Retina (tissue), 1 donor: ENCODE results near the gene EFNA1.
"Not testable (repeated sequence)": the region's sequence is repeated elsewhere in the genome, so short reads cannot be mapped to it uniquely, and the experiment has no call there.

Experiments used
- DNase-seq: peaks from one replicate; pipeline ENCODE4 v3.0.0-alpha.2; 2016

EFNA1 gene

GRCh38 chr1:155125946-155126555 is 1.6 kb upstream of the EFNA1 start:
- peak; percentile 74 for DNase-seq

DNA sequence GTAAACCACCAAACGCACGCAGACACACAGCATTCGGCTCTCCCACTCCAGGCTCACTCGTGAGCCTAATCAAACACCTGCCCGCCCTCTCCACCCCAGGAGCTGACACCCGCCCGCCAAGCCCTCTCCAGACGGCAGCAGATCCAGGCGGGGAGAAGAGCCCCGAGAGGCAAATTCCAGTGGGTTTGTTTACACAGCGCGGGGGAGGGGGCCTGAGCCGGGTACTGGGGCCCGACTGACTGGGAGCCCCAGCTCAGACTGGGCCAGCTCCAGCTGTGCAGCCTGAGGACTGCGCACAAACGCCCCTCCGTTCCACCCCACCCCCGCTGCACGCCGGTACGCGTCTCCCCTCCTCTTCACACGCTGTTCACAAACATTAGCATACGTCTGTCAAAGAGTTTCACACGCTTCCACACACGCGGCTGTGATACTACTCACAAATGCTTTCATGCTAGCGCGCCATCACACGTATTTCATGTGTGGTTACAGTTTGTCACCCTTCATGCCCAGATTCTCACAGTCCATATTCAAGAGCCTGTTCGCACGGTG is 1.0 kb upstream of the EFNA1 start:
- DNase-seq: peak; percentile 75

DNA sequence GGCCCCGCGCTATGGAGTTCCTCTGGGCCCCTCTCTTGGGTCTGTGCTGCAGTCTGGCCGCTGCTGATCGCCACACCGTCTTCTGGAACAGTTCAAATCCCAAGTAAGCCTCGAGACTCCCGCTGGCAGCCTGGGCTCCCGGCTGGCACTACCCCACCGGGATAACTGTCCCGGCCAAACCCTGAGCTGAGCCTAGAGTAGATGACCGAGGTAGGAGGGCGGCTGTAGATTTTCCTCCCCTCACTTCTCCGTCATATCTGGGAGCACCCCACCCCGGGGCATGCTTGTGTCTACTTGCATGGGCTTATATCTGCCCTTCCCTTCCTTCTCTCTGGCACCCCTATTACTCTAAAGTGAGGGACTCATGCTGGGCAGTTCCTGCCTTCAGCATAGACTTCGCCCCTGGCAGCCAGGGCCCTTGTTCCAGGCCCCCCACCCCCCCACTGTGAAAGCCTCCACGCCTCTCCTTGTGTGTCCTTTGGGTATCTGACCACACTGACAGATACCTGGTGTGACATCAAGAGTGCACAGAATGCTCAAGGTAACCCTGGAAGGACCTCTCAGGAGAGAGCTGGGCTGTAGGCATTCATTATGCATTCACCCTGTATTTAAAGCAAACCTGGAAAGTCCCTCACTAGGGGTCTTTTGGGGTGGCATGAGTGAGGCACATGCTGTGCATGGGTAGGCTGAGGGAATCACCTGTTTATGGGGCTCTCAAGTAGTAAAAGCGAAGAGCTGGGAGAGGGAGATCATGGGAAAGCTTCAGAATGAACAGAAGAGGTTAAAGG is 485 bp downstream of the EFNA1 start:
- peak; percentile 59 for DNase-seq

- peak; percentile 24 for DNase-seq
These were observed 1.2 kb downstream of the EFNA1 start for GRCh38 chr1:155128755-155129473.

GRCh38 chr1:155130272-155131006 is 2.8 kb downstream of the EFNA1 start:
- no peak for DNase-seq

DNA sequence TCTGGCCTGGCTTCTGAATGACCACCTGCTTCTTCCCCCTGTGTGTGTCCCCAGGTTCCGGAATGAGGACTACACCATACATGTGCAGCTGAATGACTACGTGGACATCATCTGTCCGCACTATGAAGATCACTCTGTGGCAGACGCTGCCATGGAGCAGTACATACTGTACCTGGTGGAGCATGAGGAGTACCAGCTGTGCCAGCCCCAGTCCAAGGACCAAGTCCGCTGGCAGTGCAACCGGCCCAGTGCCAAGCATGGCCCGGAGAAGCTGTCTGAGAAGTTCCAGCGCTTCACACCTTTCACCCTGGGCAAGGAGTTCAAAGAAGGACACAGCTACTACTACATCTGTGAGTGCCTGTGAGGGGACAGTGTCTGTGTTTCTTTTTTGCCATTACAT is 3.6 kb downstream of the EFNA1 start:
- no peak for DNase-seq

- no peak for DNase-seq
These were observed 4.2 kb downstream of the EFNA1 start for GRCh38 chr1:155131856-155132255.

DNA sequence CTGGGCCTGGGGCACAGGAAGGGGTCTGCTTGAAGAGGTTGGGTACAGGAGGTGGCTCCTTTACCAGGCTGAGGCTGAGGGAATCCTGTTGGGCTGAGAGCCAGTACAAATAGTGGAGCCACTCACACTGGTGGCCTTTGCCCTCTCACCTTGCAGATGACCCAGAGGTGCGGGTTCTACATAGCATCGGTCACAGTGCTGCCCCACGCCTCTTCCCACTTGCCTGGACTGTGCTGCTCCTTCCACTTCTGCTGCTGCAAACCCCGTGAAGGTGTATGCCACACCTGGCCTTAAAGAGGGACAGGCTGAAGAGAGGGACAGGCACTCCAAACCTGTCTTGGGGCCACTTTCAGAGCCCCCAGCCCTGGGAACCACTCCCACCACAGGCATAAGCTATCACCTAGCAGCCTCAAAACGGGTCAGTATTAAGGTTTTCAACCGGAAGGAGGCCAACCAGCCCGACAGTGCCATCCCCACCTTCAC is 6.2 kb downstream of the EFNA1 start:
- DNase-seq: no peak

- no peak for DNase-seq
These were observed 6.6 kb downstream of the EFNA1 start for GRCh38 chr1:155134322-155134721.

DNA sequence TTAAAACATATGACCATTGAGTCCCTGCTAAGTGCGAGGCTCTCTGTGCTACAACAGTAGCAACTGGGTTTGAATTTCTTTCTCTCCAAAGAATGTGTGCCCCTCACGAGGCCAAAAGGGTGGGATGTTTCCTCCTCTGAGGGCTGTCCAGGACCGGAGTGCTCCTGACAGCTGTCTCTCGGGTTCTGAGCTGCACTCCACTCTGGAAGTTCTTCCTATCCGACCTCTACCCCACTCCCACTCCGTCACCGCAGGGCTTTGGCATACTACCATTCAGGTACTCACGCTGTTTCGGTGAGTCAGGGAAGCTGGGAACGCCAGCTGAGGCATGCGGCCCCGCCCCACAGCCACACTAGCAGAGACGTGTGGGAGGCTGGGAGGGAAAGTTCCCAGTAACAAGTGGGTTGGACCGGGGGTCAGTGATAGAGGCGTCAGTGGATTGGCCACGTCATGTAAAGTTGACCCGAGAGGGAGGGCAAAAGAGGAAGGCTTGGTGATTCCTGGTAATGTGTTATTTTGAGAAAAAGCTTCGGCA is 7.3 kb downstream of the EFNA1 start:
- no peak for DNase-seq

DNA sequence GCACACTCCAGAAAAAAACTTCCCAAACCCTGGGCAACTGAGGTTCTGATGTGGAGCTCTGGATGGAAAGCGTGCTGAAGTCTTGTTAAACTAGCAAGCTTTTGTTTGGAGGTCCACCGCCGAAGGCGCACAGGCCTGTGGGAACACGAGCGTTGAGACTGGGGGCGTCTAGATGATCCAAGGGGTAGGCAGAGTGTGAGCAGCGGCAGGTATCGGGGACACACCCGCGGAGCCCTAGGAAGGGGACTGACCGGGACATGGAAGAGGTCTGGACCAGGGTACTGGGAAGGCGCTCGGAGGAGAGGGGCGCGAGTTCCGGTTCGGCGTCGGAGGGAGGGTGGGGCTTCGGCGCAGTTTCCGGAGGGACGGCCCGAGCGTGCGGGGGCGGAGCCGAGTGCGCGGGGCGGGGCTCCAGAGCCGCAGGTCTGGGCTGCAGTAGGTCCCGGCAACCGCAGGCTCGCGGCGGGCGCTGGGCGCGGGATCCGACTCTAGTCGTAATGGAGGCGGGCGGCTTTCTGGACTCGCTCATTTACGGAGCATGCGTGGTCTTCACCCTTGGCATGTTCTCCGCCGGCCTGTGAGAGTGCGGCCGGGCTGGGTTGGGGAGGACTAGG is 7.8 kb downstream of the EFNA1 start, which contains the start of gene SLC50A1:
SLC50A1 (plus strand) TSS at position 438 of the 614 bp plus-strand sequence; CDS start at position 498, 60 bp downstream.
- DNase-seq: peak; percentile 96

DNA sequence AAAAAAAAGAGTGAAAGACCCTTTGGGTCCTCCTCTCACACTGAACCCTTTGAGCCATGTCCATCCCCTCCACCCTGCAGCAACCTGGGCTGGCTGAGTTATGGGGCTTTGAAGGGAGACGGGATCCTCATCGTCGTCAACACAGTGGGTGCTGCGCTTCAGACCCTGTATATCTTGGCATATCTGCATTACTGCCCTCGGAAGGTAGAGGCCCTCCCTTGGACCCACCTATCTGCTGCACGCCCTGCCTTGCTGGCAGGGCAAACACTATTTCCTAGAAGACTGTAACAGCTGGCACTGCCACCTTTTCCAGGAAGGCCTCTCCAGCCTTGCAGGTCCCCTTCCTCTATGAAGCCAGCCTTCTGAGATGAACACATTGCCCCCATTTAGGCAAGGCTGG is 9.1 kb downstream of the EFNA1 start:
- DNase-seq: peak; percentile 24

GRCh38 chr1:155137154-155137949 is 9.7 kb downstream of the EFNA1 start:
- no peak for DNase-seq

- peak; percentile 93 for DNase-seq
These were observed 12.4 kb downstream of the EFNA1 start, which contains the start of gene DPM3 for GRCh38 chr1:155139895-155140629. DPM3 (minus strand) TSS chr1:155140531; CDS start chr1:155140240, 291 bp downstream.

GRCh38 chr1:155140630-155140953 is 12.9 kb downstream of the EFNA1 start:
- no peak for DNase-seq

DNA sequence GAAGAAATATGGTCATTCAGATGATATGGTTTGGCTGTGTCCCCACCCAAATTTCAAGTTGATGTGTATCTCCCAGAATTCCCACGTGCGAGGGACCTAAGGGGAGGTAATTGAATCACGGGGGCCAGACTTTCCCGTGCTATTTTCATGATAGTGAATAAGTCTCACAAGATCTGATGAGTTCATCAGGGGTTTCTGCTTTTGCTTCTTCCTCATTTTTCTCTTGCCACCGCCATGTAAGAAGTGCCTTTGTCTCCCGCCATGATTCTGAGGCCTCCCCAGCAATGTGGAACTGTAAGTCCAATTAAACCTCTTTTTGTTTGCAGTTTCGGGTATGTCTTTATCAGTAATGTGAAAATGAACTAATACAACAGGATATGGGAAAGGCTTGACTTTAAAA is 14.1 kb downstream of the EFNA1 start:
- DNase-seq: no peak

- DNase-seq: no peak
These were observed 17.8 kb downstream of the EFNA1 start for GRCh38 chr1:155145491-155145890.

GRCh38 chr1:155155996-155156643 is 28.4 kb downstream of the EFNA1 start:
- not testable (repeated sequence) for DNase-seq

DNA sequence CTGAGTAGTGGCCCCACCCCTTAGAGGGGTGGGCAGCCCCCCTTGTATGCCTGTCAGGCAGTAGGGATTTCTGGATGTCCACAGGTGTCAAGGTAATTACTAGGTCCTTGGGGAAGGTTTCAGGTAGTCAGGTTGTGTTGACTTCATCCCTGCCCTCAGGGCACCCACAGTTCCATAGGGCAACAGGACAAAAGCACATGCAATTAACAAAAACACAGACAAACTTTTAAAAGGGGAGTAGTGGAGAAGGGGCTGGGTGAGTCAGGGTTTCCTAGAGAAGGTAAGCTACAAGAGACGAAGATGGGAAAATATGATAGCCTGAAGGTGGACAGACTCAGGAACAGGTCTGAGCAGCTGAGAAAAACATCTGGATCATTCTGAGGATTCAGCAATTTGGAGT is 31.3 kb downstream of the EFNA1 start:
- no peak for DNase-seq

DNA sequence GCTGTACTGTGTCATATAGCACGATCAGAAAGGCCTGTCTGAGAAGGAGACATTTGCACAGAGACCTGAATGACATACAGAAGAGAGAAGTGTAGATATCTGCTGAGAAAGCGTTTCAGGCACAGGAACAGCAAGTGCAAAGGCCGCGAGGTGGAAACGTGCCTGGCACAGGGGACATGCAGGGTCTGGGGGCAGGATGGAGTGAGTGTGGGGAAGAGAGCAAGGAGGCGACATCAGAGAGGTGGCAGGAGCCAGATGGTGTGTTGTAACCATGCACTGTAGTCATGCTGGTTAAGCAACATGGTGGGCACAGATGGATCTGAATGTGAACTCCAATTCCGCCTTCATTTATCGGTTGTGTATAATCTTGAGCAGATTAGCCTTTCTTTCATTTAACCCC is 32.5 kb downstream of the EFNA1 start:
- DNase-seq: no peak
